GM18520 (cell line): ENCODE measurements around the gene ELMOD2.
"Not testable (repeated sequence)": the region's sequence is repeated elsewhere in the genome, so short reads cannot be mapped to it uniquely, and the experiment has no call there.

ENCODE experiments used
- ATAC-seq: cut with Tn5 transposase; IDR thresholded peaks from one replicate; pipeline ENCODE4 v1.9.1; 2021; ENCODE audit not compliant: unreplicated experiment

Gene ELMOD2

GRCh38 chr4:140523857-140524742 is at the start of gene ELMOD2:
TSS of gene ELMOD2 (plus strand) at chr4:140524168. CDS start at chr4:140525429, 1,261 bp downstream.
- peak; percentile 100 for ATAC-seq

GRCh38 chr4:140483445-140483844 is 40.5 kb upstream of the ELMOD2 start:
- ATAC-seq: no peak

- ATAC-seq: no peak
Measured at GRCh38 chr4:140485939-140486338, 38.0 kb upstream of the ELMOD2 start.

- ATAC-seq: no peak
Measured at GRCh38 chr4:140497405-140497746, 26.6 kb upstream of the ELMOD2 start.

GRCh38 chr4:140497747-140498636 is 26.0 kb upstream of the ELMOD2 start, which contains the start of gene MGAT4D:
TSS of gene MGAT4D (minus strand) at chr4:140498293. CDS start at chr4:140498222, 71 bp downstream.
- ATAC-seq: no peak

- ATAC-seq: no peak
Measured at GRCh38 chr4:140499391-140499790, 24.6 kb upstream of the ELMOD2 start.

GRCh38 chr4:140504261-140504660 is 19.7 kb upstream of the ELMOD2 start:
- ATAC-seq: no peak

GRCh38 chr4:140513765-140514164 is 10.2 kb upstream of the ELMOD2 start:
- not testable (repeated sequence) for ATAC-seq

- no peak for ATAC-seq
Measured at GRCh38 chr4:140515423-140515822, 8.5 kb upstream of the ELMOD2 start.

GRCh38 chr4:140523370-140523856 is 555 bp upstream of the ELMOD2 start:
- ATAC-seq: peak; percentile 3

- no peak for ATAC-seq
Measured at GRCh38 chr4:140529434-140529833, 5.5 kb downstream of the ELMOD2 start.

GRCh38 chr4:140533951-140534480 is 10.0 kb downstream of the ELMOD2 start:
- no peak for ATAC-seq

- ATAC-seq: peak; percentile 99
Measured at GRCh38 chr4:140556372-140557085, 32.6 kb downstream of the ELMOD2 start.

GRCh38 chr4:140557831-140558435 is 34.0 kb downstream of the ELMOD2 start:
- no peak for ATAC-seq

- no peak for ATAC-seq
Measured at GRCh38 chr4:140559696-140560095, 35.7 kb downstream of the ELMOD2 start.

- no peak for ATAC-seq
Measured at GRCh38 chr4:140568507-140569306, 44.7 kb downstream of the ELMOD2 start, which contains the start of gene UCP1. TSS of gene UCP1 (minus strand) at chr4:140568961. CDS start at chr4:140568729, 232 bp downstream.

- no peak for ATAC-seq
Measured at GRCh38 chr4:140569307-140569638, 45.3 kb downstream of the ELMOD2 start.

GRCh38 chr4:140571620-140572019 is 47.7 kb downstream of the ELMOD2 start:
- no peak for ATAC-seq

GRCh38 chr4:140575489-140575888 is 51.5 kb downstream of the ELMOD2 start:
- ATAC-seq: no peak
